UCSD-AML1 (cell line): ENCODE results near the gene SNCG.
"Not testable (repeated sequence)": the region's sequence is repeated elsewhere in the genome, so short reads cannot be mapped to it uniquely, and the experiment has no call there.

Source experiments
- DNase-seq: peaks from one replicate; lab custom pipeline; 2025; ENCODE audit not compliant: unreplicated experiment; lab: John Stamatoyannopoulos, UW

SNCG gene

GRCh38 chr10:86974484-86974883 lies 16.1 kb downstream of the SNCG start:
- DNase-seq = no peak

GRCh38 chr10:86976362-86977056 lies 18.1 kb downstream of the SNCG start:
- no peak for DNase-seq

- DNase-seq = not testable (repeated sequence)
Measured at GRCh38 chr10:86978457-86978856, 20.1 kb downstream of the SNCG start.

GRCh38 chr10:86979296-86979818 lies 21.0 kb downstream of the SNCG start:
- DNase-seq = no peak

GRCh38 chr10:86979977-86980448 lies 21.6 kb downstream of the SNCG start:
- DNase-seq = no peak

- not testable (repeated sequence) for DNase-seq
Measured at GRCh38 chr10:86981020-86981419, 22.6 kb downstream of the SNCG start.

- no peak for DNase-seq
Measured at GRCh38 chr10:86981716-86982115, 23.3 kb downstream of the SNCG start.

GRCh38 chr10:86984498-86984897 lies 26.1 kb downstream of the SNCG start:
- DNase-seq = not testable (repeated sequence)

GRCh38 chr10:86988520-86988919 lies 30.1 kb downstream of the SNCG start:
- no peak for DNase-seq

- DNase-seq = not testable (repeated sequence)
Measured at GRCh38 chr10:86991362-86991761, 33.0 kb downstream of the SNCG start.

- DNase-seq = no peak
Measured at GRCh38 chr10:86992456-86992855, 34.1 kb downstream of the SNCG start.

GRCh38 chr10:86992929-86993328 lies 34.5 kb downstream of the SNCG start:
- DNase-seq = no peak

GRCh38 chr10:86999802-87000403 lies 41.5 kb downstream of the SNCG start:
- DNase-seq = not testable (repeated sequence)

- DNase-seq = no peak
Measured at GRCh38 chr10:87000491-87000890, 42.1 kb downstream of the SNCG start.

GRCh38 chr10:87007124-87007523 lies 48.7 kb downstream of the SNCG start:
- DNase-seq = not testable (repeated sequence)

- DNase-seq = not testable (repeated sequence)
Measured at GRCh38 chr10:87007674-87008073, 49.3 kb downstream of the SNCG start.

GRCh38 chr10:87008303-87008702 lies 49.9 kb downstream of the SNCG start:
- DNase-seq = not testable (repeated sequence)

- DNase-seq = not testable (repeated sequence)
Measured at GRCh38 chr10:87009134-87009696, 50.8 kb downstream of the SNCG start.
